ENCODE measurements around the gene PHYKPL. TPM values are rescaled to one million over a fixed set of nuclear protein-coding genes. Genes with fewer than 3 reads are reported as not detected.

PHYKPL gene
- total and polyA plus RNA-seq, 12 donors, result 15.0 to 125 (median 62.4) TPM

DNA sequence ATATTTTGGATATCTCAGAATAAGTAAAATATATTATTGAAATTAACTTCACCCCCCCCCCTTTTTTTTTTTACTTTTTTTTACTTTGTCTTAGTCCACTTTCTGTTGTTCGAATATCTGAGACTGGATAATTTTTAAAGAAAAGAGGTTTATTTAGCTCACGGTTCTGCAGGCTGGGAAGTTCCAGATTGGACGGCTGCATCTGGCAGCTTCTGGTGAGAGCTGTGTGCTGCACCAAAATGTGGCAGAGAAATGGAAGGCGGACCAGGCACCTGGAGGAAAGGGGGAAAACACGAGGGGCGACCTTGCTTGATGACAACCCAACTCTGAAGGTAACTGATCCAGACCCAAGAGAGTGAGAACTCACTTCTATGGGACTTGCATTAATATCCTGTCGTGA, 39.8 kb downstream of the PHYKPL start:
- no peaks in the 10 kb centered on the region for H3K9me3 ChIP-seq (replicated peaks in 1 of 3)
- intact Hi-C loops (cut with DNase I), result no loop called here
- H3K4me1 ChIP-seq (replicated peaks in 1 of 2), result no peaks in the 10 kb centered on the region
- no peak overlapping the region for H3K4me3 ChIP-seq
- DNase-seq, result no peak
- no peaks in the 10 kb centered on the region for H3K36me3 ChIP-seq (replicated peaks in 1 of 2)
- H3K27ac ChIP-seq, result no peak overlapping the region
- 85 to 91% (median 91%) methylated on average over 7 of the region's 7 CpGs for WGBS, 4 donors
- no peak for TF ChIP-seq POLR2A (IDR thresholded peaks at IDR 0.05)
- TF ChIP-seq, protein P1, sequence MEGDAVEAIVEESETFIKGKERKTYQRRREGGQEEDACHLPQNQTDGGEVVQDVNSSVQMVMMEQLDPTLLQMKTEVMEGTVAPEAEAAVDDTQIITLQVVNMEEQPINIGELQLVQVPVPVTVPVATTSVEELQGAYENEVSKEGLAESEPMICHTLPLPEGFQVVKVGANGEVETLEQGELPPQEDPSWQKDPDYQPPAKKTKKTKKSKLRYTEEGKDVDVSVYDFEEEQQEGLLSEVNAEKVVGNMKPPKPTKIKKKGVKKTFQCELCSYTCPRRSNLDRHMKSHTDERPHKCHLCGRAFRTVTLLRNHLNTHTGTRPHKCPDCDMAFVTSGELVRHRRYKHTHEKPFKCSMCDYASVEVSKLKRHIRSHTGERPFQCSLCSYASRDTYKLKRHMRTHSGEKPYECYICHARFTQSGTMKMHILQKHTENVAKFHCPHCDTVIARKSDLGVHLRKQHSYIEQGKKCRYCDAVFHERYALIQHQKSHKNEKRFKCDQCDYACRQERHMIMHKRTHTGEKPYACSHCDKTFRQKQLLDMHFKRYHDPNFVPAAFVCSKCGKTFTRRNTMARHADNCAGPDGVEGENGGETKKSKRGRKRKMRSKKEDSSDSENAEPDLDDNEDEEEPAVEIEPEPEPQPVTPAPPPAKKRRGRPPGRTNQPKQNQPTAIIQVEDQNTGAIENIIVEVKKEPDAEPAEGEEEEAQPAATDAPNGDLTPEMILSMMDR (IDR thresholded peaks at IDR 0.05), result no peak
- H3K27me3 ChIP-seq, result no peaks in the 10 kb centered on the region

DNA sequence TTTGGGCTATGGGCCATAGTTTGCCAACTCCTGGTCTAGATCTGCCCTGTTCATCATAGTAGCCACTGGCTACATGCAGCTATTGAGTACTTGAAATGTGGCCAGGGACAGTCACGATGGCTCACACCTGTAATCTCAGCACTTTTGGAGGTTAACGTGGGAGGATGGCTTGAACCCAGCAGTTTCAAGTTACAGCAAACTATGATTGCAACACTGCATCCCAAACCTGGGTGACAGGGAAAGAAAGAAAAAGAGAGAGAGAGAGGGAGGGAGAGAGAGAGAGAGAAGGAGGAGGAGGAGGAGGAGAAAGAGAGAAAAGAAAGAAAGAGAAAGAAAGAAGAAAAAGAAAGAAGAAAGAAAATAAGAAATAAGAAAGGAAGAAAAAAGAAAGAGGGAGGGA, 40.4 kb downstream of the PHYKPL start:
- 30 to 54% (median 35%) methylated on average over 2 of the region's 2 CpGs for WGBS, 4 donors
- Histone ChIP-seq H3K27me3 (no peaks in the 10 kb centered on the region), H3K36me3 (replicated peaks in 1 of 2) (no peaks in the 10 kb centered on the region), H3K27ac (no peak overlapping the region), H3K4me3 (no peak overlapping the region), H3K4me1 (replicated peaks in 1 of 2) (no peaks in the 10 kb centered on the region), H3K9me3 (replicated peaks in 1 of 3) (no peaks in the 10 kb centered on the region)
- DNase-seq, result no peak
- TF ChIP-seq, protein P1 (IDR thresholded peaks at IDR 0.05), result no peak
- TF ChIP-seq POLR2A (IDR thresholded peaks at IDR 0.05), result no peak
- intact Hi-C loops (cut with DNase I), result no loop called here

DNA sequence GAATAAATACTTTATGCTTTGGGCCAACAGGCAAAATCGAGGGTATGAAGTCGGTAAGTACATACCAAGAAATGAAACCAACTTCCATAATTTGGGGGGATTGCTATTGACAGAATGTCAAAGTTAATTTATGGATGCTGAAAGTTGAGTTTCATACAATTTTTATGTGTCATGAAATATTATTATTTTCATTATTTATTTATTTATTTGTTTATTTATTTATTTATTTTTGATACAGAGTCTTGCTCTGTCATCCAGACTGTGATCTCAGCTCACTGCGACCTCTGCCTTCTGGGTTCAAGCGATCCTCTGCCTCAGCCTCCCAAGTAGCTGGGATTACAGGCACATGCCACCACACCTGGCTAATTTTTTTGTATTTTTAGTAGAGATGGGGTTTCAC, 40.9 kb downstream of the PHYKPL start:
- H3K27me3 ChIP-seq, result no peaks in the 10 kb centered on the region
- no peaks in the 10 kb centered on the region for H3K9me3 ChIP-seq (replicated peaks in 1 of 3)
- no peaks in the 10 kb centered on the region for H3K36me3 ChIP-seq (replicated peaks in 1 of 2)
- H3K27ac ChIP-seq, result no peak overlapping the region
- TF ChIP-seq, protein P1 (IDR thresholded peaks at IDR 0.05), result no peak
- TF ChIP-seq POLR2A (IDR thresholded peaks at IDR 0.05), result no peak
- H3K4me1 ChIP-seq (replicated peaks in 1 of 2), result no peaks in the 10 kb centered on the region
- DNase-seq, result no peak
- WGBS, 4 donors, result 65 to 86% (median 72%) methylated on average over 4 of the region's 4 CpGs
- intact Hi-C loops (cut with DNase I), result no loop called here
- no peak overlapping the region for H3K4me3 ChIP-seq

DNA sequence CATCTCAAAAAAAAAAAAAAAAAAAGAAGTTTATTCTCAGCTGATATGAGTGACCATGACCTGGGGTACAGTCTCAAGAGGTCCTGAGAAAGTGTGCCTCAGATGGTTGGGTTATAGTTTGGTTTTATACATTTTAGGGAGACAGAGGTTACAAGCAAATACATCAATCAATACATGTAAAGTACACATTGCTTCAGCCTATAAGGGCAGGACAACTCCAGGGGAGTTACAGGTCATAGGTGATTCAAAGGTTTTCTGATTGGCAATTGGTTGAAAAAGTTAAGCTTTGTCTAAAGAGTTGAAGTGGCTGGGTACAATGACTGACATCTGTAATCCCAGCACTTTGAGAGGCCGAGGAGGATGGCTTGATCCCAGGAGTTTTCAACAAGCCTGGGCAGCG, 43.2 kb downstream of the PHYKPL start:
- 47 to 50% (median 48%) methylated on average over 2 of the region's 2 CpGs for WGBS, 4 donors
- Histone ChIP-seq H3K27me3 (no peaks in the 10 kb centered on the region), H3K27ac (no peak overlapping the region), H3K9me3 (replicated peaks in 1 of 3) (no peaks in the 10 kb centered on the region), H3K4me1 (replicated peaks in 1 of 2) (no peaks in the 10 kb centered on the region), H3K36me3 (replicated peaks in 1 of 2) (no peaks in the 10 kb centered on the region), H3K4me3 (no peak overlapping the region)
- TF ChIP-seq POLR2A (IDR thresholded peaks at IDR 0.05), result no peak
- TF ChIP-seq, protein P1 (IDR thresholded peaks at IDR 0.05), result no peak
- intact Hi-C loops (cut with DNase I), result no loop called here
- no peak for DNase-seq

All from adrenal gland (tissue), 12 donors.